ENCODE data around the gene CABLES1. TPM values are rescaled to one million over a fixed set of nuclear protein-coding genes. Genes with fewer than 3 reads are reported as not detected.

Gene CABLES1
- polyA plus RNA-seq, 3 donors, result 0.09 to 0.15 TPM; not detected in 1

DNA sequence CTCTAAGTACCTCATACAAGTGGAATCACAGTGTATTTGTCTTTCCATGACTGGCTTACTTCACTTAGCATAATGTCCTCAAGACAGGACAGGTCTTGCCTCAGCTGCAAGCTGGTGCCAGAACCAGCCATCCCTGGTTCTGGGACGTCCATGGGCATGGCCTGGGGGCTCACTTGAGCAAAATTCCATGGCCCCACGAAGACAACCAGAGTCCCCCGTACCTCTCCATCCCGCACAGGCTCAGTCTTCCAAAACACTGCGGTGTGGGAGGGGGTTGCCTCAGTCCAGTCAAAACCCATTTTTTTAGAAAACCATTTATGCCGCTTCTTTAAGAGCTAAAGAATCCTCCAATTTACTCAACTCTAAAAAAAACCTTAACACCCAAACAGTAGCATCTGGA lies 21.7 kb upstream of the CABLES1 start:
- peaks cover 5% of the 10 kb centered on the region for H3K4me1 Mint-ChIP-seq
- WGBS (ENCODE audit: insufficient coverage), result no CpG with 5 or more reads among the region's 6 CpGs
- H3K4me3 ChIP-seq (replicated peaks in 1 of 3; ENCODE audit: low read depth in 2 of 3, low read length in 3 of 3), result no peak overlapping the region
- H3K27ac Mint-ChIP-seq, result no peak overlapping the region
- TF ChIP-seq, protein P1, sequence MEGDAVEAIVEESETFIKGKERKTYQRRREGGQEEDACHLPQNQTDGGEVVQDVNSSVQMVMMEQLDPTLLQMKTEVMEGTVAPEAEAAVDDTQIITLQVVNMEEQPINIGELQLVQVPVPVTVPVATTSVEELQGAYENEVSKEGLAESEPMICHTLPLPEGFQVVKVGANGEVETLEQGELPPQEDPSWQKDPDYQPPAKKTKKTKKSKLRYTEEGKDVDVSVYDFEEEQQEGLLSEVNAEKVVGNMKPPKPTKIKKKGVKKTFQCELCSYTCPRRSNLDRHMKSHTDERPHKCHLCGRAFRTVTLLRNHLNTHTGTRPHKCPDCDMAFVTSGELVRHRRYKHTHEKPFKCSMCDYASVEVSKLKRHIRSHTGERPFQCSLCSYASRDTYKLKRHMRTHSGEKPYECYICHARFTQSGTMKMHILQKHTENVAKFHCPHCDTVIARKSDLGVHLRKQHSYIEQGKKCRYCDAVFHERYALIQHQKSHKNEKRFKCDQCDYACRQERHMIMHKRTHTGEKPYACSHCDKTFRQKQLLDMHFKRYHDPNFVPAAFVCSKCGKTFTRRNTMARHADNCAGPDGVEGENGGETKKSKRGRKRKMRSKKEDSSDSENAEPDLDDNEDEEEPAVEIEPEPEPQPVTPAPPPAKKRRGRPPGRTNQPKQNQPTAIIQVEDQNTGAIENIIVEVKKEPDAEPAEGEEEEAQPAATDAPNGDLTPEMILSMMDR (IDR thresholded peaks at IDR 0.05), result no peak
- H3K27me3 Mint-ChIP-seq (ENCODE audit: low read depth in 3 of 3), result peaks cover 1 to 19% (median 6%) of the 10 kb centered on the region in 3 donors
- H3K4me3 Mint-ChIP-seq, result no peak overlapping the region
- no peaks in the 10 kb centered on the region for H3K4me1 ChIP-seq (ENCODE audit: control insufficient read depth in 1 of 2, insufficient read depth in 2 of 2, low read length in 2 of 2)
- no peak overlapping the region for H3K27ac ChIP-seq (ENCODE audit: low read depth in 1 of 2, low read length in 2 of 2)
- peaks cover 0 to 6% of the 10 kb centered on the region in 2 donors for H3K27me3 ChIP-seq (ENCODE audit: control insufficient read depth in 2 of 2, insufficient read depth in 2 of 2, low read length in 2 of 2)
- peaks cover 6 to 16% of the 10 kb centered on the region in 2 donors for H3K9me3 ChIP-seq (replicated peaks in 1 of 2; ENCODE audit: control insufficient read depth in 1 of 2, insufficient read depth in 1 of 2, low read length in 2 of 2)
- H3K36me3 Mint-ChIP-seq, result no peaks in the 10 kb centered on the region
- H3K4me2 ChIP-seq (replicated peaks; ENCODE audit: extremely low read depth, low read length, poor library complexity, severe bottlenecking), result no peak overlapping the region
- H3K9me3 Mint-ChIP-seq, result peaks cover 10 to 16% (median 14%) of the 10 kb centered on the region in 7 donors
- no peaks in the 10 kb centered on the region for H3K36me3 ChIP-seq (replicated peaks in 1 of 2; ENCODE audit: control insufficient read depth in 1 of 2, insufficient read depth in 2 of 2, low read length in 2 of 2)
- H2AFZ ChIP-seq (ENCODE audit: insufficient read depth, low read depth, low read length, poor library complexity, severe bottlenecking), result no peak overlapping the region
- H3K9ac ChIP-seq (ENCODE audit: insufficient read depth, low read length, poor library complexity, severe bottlenecking), result no peak overlapping the region
- no peaks in the 10 kb centered on the region for H3K79me2 ChIP-seq (ENCODE audit: insufficient read depth, low read length)
- no peaks in the 10 kb centered on the region for H4K20me1 ChIP-seq (ENCODE audit: insufficient read depth, low read length)
- intact Hi-C loops (cut with micrococcal nuclease), result no loop called here
- DNase-seq, result no peak

- Mint-ChIP-seq H3K4me3 (no peak overlapping the region), H3K4me1 (peaks cover 5% of the 10 kb centered on the region), H3K36me3 (no peaks in the 10 kb centered on the region), H3K27ac (no peak overlapping the region), H3K27me3 (ENCODE audit: low read depth in 3 of 3) (peaks cover 1 to 19% (median 6%) of the 10 kb centered on the region in 3 donors), H3K9me3 (peaks cover 10 to 16% (median 14%) of the 10 kb centered on the region in 7 donors)
- no peak overlapping the region for H3K27ac ChIP-seq (ENCODE audit: low read depth in 1 of 2, low read length in 2 of 2)
- intact Hi-C loops (cut with micrococcal nuclease), result no loop called here
- no peaks in the 10 kb centered on the region for H3K79me2 ChIP-seq (ENCODE audit: insufficient read depth, low read length)
- H3K9me3 ChIP-seq (replicated peaks in 1 of 2; ENCODE audit: control insufficient read depth in 1 of 2, insufficient read depth in 1 of 2, low read length in 2 of 2), result peaks cover 6 to 16% of the 10 kb centered on the region in 2 donors
- H3K9ac ChIP-seq (ENCODE audit: insufficient read depth, low read length, poor library complexity, severe bottlenecking), result no peak overlapping the region
- no peak overlapping the region for H3K4me3 ChIP-seq (replicated peaks in 1 of 3; ENCODE audit: low read depth in 2 of 3, low read length in 3 of 3)
- TF ChIP-seq, protein P1 (IDR thresholded peaks at IDR 0.05), result no peak
- no peaks in the 10 kb centered on the region for H4K20me1 ChIP-seq (ENCODE audit: insufficient read depth, low read length)
- no peaks in the 10 kb centered on the region for H3K36me3 ChIP-seq (replicated peaks in 1 of 2; ENCODE audit: control insufficient read depth in 1 of 2, insufficient read depth in 2 of 2, low read length in 2 of 2)
- no peak for DNase-seq
- no peaks in the 10 kb centered on the region for H3K4me1 ChIP-seq (ENCODE audit: control insufficient read depth in 1 of 2, insufficient read depth in 2 of 2, low read length in 2 of 2)
- no peak overlapping the region for H3K4me2 ChIP-seq (replicated peaks; ENCODE audit: extremely low read depth, low read length, poor library complexity, severe bottlenecking)
- H3K27me3 ChIP-seq (ENCODE audit: control insufficient read depth in 2 of 2, insufficient read depth in 2 of 2, low read length in 2 of 2), result peaks cover 0 to 6% of the 10 kb centered on the region in 2 donors
- H2AFZ ChIP-seq (ENCODE audit: insufficient read depth, low read depth, low read length, poor library complexity, severe bottlenecking), result no peak overlapping the region
- 3% methylated on average over 4 of the region's 10 CpGs for WGBS (ENCODE audit: insufficient coverage)
Measured at GRCh38 chr18:23114171-23114881, 21.0 kb upstream of the CABLES1 start.
